ENCODE measurements around the gene PHKB. TPM values are rescaled to one million over a fixed set of nuclear protein-coding genes. Genes with fewer than 3 reads are reported as not detected.

The PHKB gene
- total RNA-seq, 1 experiment from 2014 or later, result 38.8 TPM

DNA sequence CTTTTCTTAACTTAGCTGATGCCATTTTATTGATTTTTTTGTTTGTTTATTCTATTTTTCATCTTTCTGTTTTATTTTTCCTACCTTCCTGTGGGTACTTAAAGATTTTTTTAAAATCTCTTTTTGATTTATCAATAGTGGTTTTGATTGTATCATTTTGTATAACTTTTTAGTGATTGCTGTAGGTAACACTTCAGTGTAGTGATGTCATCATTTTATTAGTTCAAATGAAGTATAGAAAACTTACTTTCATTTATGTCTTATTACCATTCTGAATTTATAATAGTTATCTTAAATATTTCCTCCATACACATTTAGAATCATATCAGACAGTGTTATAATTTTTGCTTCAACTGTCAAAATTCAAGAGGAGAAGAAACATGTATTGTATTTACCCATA lies 115.9 kb downstream of the PHKB start:
- no peak overlapping the region for H4K8ac ChIP-seq (replicated peaks; ENCODE audit: insufficient read length, low read depth, low read length)
- H3K4me2 ChIP-seq (ENCODE audit: insufficient read depth, insufficient read length, low read length), result no peak overlapping the region
- no peaks in the 10 kb centered on the region for H3K9me3 ChIP-seq (ENCODE audit: control insufficient read depth, low read depth, low read length)
- H3K23ac ChIP-seq (ENCODE audit: insufficient read length, low read depth, low read length), result no peak overlapping the region
- H3K27ac ChIP-seq (ENCODE audit: insufficient read length, low read depth, low read length), result no peak overlapping the region
- no peak overlapping the region for H3K4me3 Mint-ChIP-seq
- no peaks in the 10 kb centered on the region for H3K79me1 ChIP-seq (ENCODE audit: insufficient read depth, low read depth, low read length, poor library complexity, severe bottlenecking)
- H2AK5ac ChIP-seq (ENCODE audit: insufficient read length, low read length), result no peak overlapping the region
- H4K20me1 ChIP-seq (ENCODE audit: control insufficient read depth, insufficient read depth, insufficient read length), result no peaks in the 10 kb centered on the region
- no peak overlapping the region for H2AFZ ChIP-seq (ENCODE audit: low read length)
- H3K9ac ChIP-seq (ENCODE audit: extremely low read depth, insufficient read length, low read length), result no peak overlapping the region
- no peaks in the 10 kb centered on the region; a peak in 1 of 5 replicates for H3K9me3 Mint-ChIP-seq
- H3K36me3 Mint-ChIP-seq (ENCODE audit: insufficient read depth in 1 of 3, low read depth in 3 of 3), result peaks cover 7 to 12% (median 9%) of the 10 kb centered on the region in 3 experiments; a peak in 5 of 7 replicates
- H2BK120ac ChIP-seq (ENCODE audit: low read depth, low read length, poor library complexity, severe bottlenecking), result no peak overlapping the region
- H3T11ph ChIP-seq (ENCODE audit: low read length), result no peak overlapping the region
- H3K14ac ChIP-seq (ENCODE audit: insufficient read depth, low read length), result no peak overlapping the region
- no peaks in the 10 kb centered on the region for H3K27me3 ChIP-seq (ENCODE audit: insufficient read depth, low read length)
- H3K4me1 ChIP-seq (ENCODE audit: insufficient read depth, low read length), result no peaks in the 10 kb centered on the region
- H3K79me2 ChIP-seq (ENCODE audit: insufficient read depth, low read length), result no peaks in the 10 kb centered on the region
- no peak overlapping the region for H3K18ac ChIP-seq (ENCODE audit: insufficient read length, low read depth, low read length)
- H3K56ac ChIP-seq (ENCODE audit: insufficient read length, low read depth, low read length), result no peak overlapping the region
- H2BK12ac ChIP-seq (ENCODE audit: insufficient read length, low read depth, low read length), result no peak overlapping the region
- DNase-seq, result no peak
- H3K4ac ChIP-seq (ENCODE audit: low read depth, low read length), result no peak overlapping the region
- no peak overlapping the region for H2BK15ac ChIP-seq (ENCODE audit: low read depth, low read length)
- no peak overlapping the region for H2BK20ac ChIP-seq (ENCODE audit: low read depth, low read length, poor library complexity, severe bottlenecking)
- H2BK5ac ChIP-seq (ENCODE audit: insufficient read length, low read length), result no peak overlapping the region
- no peak overlapping the region for H4K5ac ChIP-seq (ENCODE audit: insufficient read length, low read depth, low read length)
- TF ChIP-seq, protein P1, sequence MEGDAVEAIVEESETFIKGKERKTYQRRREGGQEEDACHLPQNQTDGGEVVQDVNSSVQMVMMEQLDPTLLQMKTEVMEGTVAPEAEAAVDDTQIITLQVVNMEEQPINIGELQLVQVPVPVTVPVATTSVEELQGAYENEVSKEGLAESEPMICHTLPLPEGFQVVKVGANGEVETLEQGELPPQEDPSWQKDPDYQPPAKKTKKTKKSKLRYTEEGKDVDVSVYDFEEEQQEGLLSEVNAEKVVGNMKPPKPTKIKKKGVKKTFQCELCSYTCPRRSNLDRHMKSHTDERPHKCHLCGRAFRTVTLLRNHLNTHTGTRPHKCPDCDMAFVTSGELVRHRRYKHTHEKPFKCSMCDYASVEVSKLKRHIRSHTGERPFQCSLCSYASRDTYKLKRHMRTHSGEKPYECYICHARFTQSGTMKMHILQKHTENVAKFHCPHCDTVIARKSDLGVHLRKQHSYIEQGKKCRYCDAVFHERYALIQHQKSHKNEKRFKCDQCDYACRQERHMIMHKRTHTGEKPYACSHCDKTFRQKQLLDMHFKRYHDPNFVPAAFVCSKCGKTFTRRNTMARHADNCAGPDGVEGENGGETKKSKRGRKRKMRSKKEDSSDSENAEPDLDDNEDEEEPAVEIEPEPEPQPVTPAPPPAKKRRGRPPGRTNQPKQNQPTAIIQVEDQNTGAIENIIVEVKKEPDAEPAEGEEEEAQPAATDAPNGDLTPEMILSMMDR (conservative IDR thresholded peaks at IDR 0.05), result no peak
- H3K27ac Mint-ChIP-seq, result no peak overlapping the region
- no peaks in the 10 kb centered on the region; the same call in 1 of the 2 replicates for H3K27me3 Mint-ChIP-seq (ENCODE audit: low read depth)
- peaks cover 6 to 15% of the 10 kb centered on the region in 2 experiments; a peak in 3 of 4 replicates for H3K4me1 Mint-ChIP-seq
- no peak overlapping the region for H4K91ac ChIP-seq (ENCODE audit: insufficient read length, low read depth, low read length)
- no peaks in the 10 kb centered on the region for H3K23me2 ChIP-seq (ENCODE audit: insufficient read length, low read depth, low read length, poor library complexity, severe bottlenecking)
